ENCODE data around the gene IL10RA.
A peak's percentile ranks its signal among the peaks of the same experiment; 100 is the strongest.
"Not testable (repeated sequence)": the region's sequence is repeated elsewhere in the genome, so short reads cannot be mapped to it uniquely, and the experiment has no call there.

IL10RA gene

DNA sequence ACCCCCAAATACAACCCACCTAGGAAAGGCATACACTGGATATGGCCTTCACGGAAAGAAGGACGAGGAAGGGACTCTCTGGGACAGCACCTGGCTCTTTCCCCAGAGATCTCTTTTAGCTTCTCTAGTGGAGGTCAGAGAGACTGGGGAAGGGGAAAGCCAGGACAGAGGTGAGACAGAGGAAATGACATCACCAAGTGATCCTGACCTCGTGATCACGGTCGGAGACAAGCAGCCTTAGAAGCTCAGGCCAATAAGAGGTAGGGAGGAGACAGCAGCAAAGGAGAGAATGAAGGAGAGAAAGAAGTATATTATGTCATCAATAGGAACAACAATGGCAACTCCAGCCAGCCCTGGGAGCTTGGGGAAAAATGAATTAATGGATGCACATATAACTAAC, 41.6 kb upstream of the IL10RA start:
- Histone ChIP-seq H3K27me3 (ENCODE audit: insufficient read depth, low read depth, severe bottlenecking) (no peaks in the 10 kb centered on the region), H3K9me3 (ENCODE audit: severe bottlenecking) (peaks cover 4% of the 10 kb centered on the region), H3K27ac (no peak overlapping the region), H3K4me3 (ENCODE audit: low read depth, low read length) (no peak overlapping the region), H3K36me3 (no peaks in the 10 kb centered on the region)
- no peak for DNase-seq
- TF ChIP-seq, protein P1, sequence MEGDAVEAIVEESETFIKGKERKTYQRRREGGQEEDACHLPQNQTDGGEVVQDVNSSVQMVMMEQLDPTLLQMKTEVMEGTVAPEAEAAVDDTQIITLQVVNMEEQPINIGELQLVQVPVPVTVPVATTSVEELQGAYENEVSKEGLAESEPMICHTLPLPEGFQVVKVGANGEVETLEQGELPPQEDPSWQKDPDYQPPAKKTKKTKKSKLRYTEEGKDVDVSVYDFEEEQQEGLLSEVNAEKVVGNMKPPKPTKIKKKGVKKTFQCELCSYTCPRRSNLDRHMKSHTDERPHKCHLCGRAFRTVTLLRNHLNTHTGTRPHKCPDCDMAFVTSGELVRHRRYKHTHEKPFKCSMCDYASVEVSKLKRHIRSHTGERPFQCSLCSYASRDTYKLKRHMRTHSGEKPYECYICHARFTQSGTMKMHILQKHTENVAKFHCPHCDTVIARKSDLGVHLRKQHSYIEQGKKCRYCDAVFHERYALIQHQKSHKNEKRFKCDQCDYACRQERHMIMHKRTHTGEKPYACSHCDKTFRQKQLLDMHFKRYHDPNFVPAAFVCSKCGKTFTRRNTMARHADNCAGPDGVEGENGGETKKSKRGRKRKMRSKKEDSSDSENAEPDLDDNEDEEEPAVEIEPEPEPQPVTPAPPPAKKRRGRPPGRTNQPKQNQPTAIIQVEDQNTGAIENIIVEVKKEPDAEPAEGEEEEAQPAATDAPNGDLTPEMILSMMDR (IDR thresholded peaks at IDR 0.05; ENCODE audit: low read depth, low read length), result no peak

DNA sequence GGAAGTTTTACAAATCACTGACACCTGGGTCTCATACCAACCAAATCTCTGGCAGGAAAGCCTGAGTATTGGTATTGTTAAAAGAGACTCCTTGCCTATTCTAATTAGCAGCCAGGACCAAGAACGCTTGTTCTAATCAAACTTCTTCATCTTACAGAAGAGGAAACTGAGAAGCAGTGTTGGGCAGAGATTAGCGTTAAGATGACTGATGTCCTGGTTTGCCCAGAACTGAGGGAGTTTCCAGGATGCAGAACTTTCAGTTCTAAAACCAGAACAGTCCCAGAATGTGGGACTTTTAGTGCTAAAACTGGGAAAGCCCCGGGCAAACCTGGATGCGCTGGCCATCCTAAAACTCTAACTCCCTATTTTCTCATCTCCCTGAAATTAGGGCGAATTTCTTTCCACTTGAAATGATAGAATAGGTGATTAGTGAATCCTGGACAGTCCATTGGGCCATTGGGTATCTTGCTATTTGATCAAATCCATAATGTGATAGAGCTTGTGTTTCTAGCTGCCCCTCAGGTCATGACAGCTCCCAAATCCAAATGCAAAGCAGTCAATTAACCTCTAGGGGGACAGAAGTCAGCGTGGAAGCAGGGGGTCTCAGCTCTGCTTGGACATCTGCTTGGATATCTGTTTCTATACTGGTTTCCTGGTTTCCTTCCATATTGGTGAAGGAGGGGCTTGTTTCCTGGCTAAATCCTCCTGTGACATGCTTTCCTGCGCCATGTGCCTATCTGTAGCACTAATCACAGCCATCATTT, 41.0 kb upstream of the IL10RA start:
- DNase-seq, result no peak

GRCh38 chr11:117946156-117946841, 39.9 kb upstream of the IL10RA start:
- TF ChIP-seq, protein P1 (IDR thresholded peaks at IDR 0.05; ENCODE audit: low read depth, low read length), result no peak

More for the DNA sequence above, 41.0 kb upstream of the IL10RA start:
- H3K4me3 ChIP-seq (ENCODE audit: low read depth, low read length), result no peak overlapping the region
- H3K36me3 ChIP-seq, result no peaks in the 10 kb centered on the region
- H3K27ac ChIP-seq, result no peak overlapping the region
- TF ChIP-seq, protein P1 (IDR thresholded peaks at IDR 0.05; ENCODE audit: low read depth, low read length), result peak; percentile 51
- H3K9me3 ChIP-seq (ENCODE audit: severe bottlenecking), result peaks cover 4% of the 10 kb centered on the region
- no peaks in the 10 kb centered on the region for H3K27me3 ChIP-seq (ENCODE audit: insufficient read depth, low read depth, severe bottlenecking)

GRCh38 chr11:117946842-117947526, 39.2 kb upstream of the IL10RA start:
- peak; percentile 89 for DNase-seq
- Histone ChIP-seq H3K9me3 (ENCODE audit: severe bottlenecking) (peaks cover 4% of the 10 kb centered on the region), H3K36me3 (no peaks in the 10 kb centered on the region), H3K27ac (no peak overlapping the region), H3K27me3 (ENCODE audit: insufficient read depth, low read depth, severe bottlenecking) (no peaks in the 10 kb centered on the region), H3K4me3 (ENCODE audit: low read depth, low read length) (no peak overlapping the region)
- TF ChIP-seq, protein P1 (IDR thresholded peaks at IDR 0.05; ENCODE audit: low read depth, low read length), result peak; percentile 96

More at GRCh38 chr11:117946156-117946841, 39.9 kb upstream of the IL10RA start:
- no peak overlapping the region for H3K4me3 ChIP-seq (ENCODE audit: low read depth, low read length)
- H3K9me3 ChIP-seq (ENCODE audit: severe bottlenecking), result peaks cover 4% of the 10 kb centered on the region
- H3K27me3 ChIP-seq (ENCODE audit: insufficient read depth, low read depth, severe bottlenecking), result no peaks in the 10 kb centered on the region
- no peak overlapping the region for H3K27ac ChIP-seq
- no peaks in the 10 kb centered on the region for H3K36me3 ChIP-seq
- DNase-seq, result no peak

- H3K27ac ChIP-seq; H3K27me3 ChIP-seq (ENCODE audit: insufficient read depth, low read depth, severe bottlenecking); H3K9me3 ChIP-seq (ENCODE audit: severe bottlenecking); DNase-seq; H3K4me3 ChIP-seq (ENCODE audit: low read depth, low read length); H3K36me3 ChIP-seq: not testable (repeated sequence)
Measured at GRCh38 chr11:117947751-117948150, 38.4 kb upstream of the IL10RA start.

DNA sequence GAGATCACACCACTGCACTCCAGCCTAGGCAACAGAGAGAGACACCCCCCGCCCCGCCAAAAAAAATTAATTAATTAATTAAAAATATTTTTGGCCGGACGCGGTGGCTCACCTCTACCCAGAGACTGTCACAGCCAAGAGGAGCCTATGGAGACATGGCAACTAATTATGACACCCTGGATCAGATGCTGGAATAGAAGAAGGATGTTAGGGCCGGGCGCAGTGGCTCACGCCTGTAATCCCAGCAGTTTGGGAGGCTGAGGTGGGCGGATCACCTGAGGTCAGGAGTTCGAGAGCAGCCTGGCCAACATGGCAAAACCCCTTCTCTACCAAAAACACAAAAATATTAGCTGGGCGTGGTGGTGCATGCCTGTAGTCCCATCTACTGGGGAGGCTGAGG, 37.7 kb upstream of the IL10RA start:
- not testable (repeated sequence) for H3K36me3 ChIP-seq; H3K4me3 ChIP-seq (ENCODE audit: low read depth, low read length); DNase-seq; H3K27me3 ChIP-seq (ENCODE audit: insufficient read depth, low read depth, severe bottlenecking); H3K9me3 ChIP-seq (ENCODE audit: severe bottlenecking); H3K27ac ChIP-seq
